ENCODE results near the gene PRR36. TPM values are rescaled to one million over a fixed set of nuclear protein-coding genes. Genes with fewer than 3 reads are reported as not detected.

PRR36 gene
- total RNA-seq, 1 experiment from 2014 or later: 11.7 TPM

DNA sequence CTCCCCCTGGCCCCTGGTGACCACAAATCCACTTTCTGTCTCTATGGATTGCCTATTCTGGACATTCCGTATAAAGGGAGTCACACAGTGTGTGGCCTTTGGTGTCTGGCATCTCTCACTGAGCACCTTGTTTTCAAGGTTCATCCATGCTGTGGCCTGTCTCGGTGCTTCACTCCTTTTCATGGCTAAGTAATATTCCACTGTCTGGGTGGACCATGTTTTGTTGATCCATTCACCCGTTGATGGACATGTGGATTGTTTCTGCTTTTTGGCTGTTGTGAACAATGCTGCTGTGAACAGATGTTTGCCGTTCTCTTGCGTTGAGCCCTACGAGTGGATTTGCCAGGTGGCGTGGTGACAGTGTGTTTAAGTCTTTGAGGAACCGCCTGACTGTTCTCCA, 33.6 kb downstream of the PRR36 start:
- DNase-seq: no peak
- CTCF ChIA-PET: no interaction called here
- Mint-ChIP-seq H3K27ac (ENCODE audit: unreplicated experiment) (no peak overlapping the region), H3K9me3 (ENCODE audit: low read depth, unreplicated experiment) (no peaks in the 10 kb centered on the region), H3K27me3 (ENCODE audit: unreplicated experiment) (no peaks in the 10 kb centered on the region), H3K4me3 (ENCODE audit: low read depth, unreplicated experiment) (no peak overlapping the region), H3K4me1 (ENCODE audit: low read depth, unreplicated experiment) (peaks cover 16% of the 10 kb centered on the region), H3K36me3 (ENCODE audit: insufficient read depth, unreplicated experiment) (peaks cover 6% of the 10 kb centered on the region)
- intact Hi-C loops (cut with micrococcal nuclease; ENCODE audit: unreplicated experiment): no loop called here
- no TSS peak for BruUV-seq (replicated peaks)
- TF ChIP-seq CTCF (IDR thresholded peaks at IDR 0.05; ENCODE audit: unreplicated experiment): no peak

DNA sequence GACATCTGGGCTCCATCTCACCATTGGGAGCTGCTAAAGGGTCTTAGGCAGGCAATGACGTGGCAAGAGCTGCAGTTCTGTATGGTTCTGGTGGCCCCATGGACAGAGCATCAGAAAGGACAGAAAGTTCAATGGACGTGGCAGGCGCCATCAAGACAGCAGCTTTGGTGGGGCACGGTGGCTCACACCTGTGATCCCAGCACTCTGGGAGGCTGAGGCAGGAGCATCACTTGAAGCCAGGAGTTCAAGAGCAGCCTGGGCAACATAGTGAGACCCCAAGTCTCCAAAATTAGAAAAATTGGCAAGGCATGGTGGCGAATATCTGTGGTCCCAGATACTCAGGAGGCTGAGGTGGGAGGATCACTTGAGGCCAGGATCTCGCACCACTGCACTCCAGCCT, 34.7 kb downstream of the PRR36 start:
- no peak overlapping the region for H3K4me3 Mint-ChIP-seq (ENCODE audit: low read depth, unreplicated experiment)
- BruUV-seq (replicated peaks): no TSS peak
- H3K9me3 Mint-ChIP-seq (ENCODE audit: low read depth, unreplicated experiment): no peaks in the 10 kb centered on the region
- H3K4me1 Mint-ChIP-seq (ENCODE audit: low read depth, unreplicated experiment): peaks cover 16% of the 10 kb centered on the region
- no peak overlapping the region for H3K27ac Mint-ChIP-seq (ENCODE audit: unreplicated experiment)
- intact Hi-C loops (cut with micrococcal nuclease; ENCODE audit: unreplicated experiment): no loop called here
- H3K36me3 Mint-ChIP-seq (ENCODE audit: insufficient read depth, unreplicated experiment): peaks cover 6% of the 10 kb centered on the region
- no peaks in the 10 kb centered on the region for H3K27me3 Mint-ChIP-seq (ENCODE audit: unreplicated experiment)
- CTCF ChIA-PET: no interaction called here
- DNase-seq: no peak
- TF ChIP-seq CTCF (IDR thresholded peaks at IDR 0.05; ENCODE audit: unreplicated experiment): no peak

DNA sequence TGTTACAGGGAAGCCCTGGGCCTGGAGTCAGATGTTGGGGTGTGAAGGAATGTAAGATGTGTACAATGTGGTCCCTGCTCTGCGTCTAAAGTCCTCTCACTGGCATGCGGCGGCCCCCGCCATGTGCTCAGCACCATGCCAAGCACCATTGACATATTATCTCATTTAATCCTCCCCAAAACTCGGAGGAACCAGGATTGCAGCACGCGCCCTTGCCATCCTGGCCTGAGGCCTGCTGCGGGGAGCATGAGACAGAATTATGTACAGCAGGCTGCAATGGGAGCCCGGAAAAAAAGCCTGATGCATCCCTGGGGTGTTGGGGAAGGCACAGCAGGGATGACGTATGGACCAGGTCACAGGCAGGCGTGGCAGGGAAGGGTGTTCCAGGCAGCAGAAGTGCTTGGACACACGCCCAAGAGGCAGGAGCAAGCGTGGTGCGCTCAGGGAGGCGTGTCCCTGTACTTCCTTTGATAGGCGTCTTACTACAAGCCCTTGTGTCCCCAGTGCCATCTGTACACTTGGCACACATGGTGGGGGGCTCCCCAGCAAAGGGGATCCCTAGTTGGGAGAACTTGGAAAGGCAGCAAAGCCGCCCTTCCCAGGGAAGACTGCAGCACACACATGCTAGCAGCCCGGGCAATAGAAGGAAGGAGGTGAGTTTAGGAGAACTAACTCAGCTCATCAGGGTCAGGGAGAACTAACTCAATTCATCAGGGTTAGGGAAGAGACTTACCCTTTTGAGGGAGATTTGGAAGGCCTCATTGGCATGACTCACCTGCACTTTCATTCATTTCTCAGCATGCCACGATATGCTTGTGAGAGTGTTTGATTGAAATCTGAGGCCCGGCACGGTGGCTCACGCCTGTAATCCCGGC, 40.7 kb downstream of the PRR36 start:
- H3K36me3 Mint-ChIP-seq (ENCODE audit: insufficient read depth, unreplicated experiment): peaks cover 32% of the 10 kb centered on the region
- BruUV-seq (replicated peaks): no TSS peak
- H3K27ac Mint-ChIP-seq (ENCODE audit: unreplicated experiment): peak overlapping the region; percentile 15
- TF ChIP-seq CTCF (IDR thresholded peaks at IDR 0.05; ENCODE audit: unreplicated experiment): no peak
- CTCF ChIA-PET: no interaction called here
- DNase-seq: peak; percentile 74
- peaks cover 39% of the 10 kb centered on the region for H3K4me1 Mint-ChIP-seq (ENCODE audit: low read depth, unreplicated experiment)
- no peaks in the 10 kb centered on the region for H3K9me3 Mint-ChIP-seq (ENCODE audit: low read depth, unreplicated experiment)
- intact Hi-C loops (cut with micrococcal nuclease; ENCODE audit: unreplicated experiment): no loop called here
- H3K27me3 Mint-ChIP-seq (ENCODE audit: unreplicated experiment): no peaks in the 10 kb centered on the region
- no peak overlapping the region for H3K4me3 Mint-ChIP-seq (ENCODE audit: low read depth, unreplicated experiment)

DNA sequence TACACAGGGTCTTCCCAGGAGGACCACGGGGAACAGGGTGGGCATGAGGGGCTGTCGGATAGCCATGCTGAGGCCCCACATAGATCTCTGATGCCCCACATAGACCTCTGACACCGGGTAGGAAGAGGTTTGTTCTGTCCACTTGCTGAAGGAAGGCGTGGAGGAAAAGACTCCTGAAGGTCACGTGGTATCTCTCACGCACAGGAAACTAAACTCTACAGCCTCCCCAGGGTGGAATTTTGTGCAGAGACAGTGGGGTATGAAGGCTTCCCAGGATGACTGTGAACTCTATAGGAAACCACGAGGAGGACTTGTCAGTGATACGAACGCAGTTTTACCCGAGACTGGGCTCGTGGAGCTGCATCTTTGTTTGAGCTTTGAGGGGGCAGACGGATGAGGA, 41.4 kb downstream of the PRR36 start:
- CTCF ChIA-PET: interaction anchor here (2.0 kb wide), 1 partner anchor 28 kb away, joined by 11 read pairs; no protein-coding TSS in a partner anchor
- TF ChIP-seq CTCF (IDR thresholded peaks at IDR 0.05; ENCODE audit: unreplicated experiment): no peak
- Mint-ChIP-seq H3K27ac (ENCODE audit: unreplicated experiment) (no peak overlapping the region), H3K36me3 (ENCODE audit: insufficient read depth, unreplicated experiment) (peaks cover 32% of the 10 kb centered on the region), H3K27me3 (ENCODE audit: unreplicated experiment) (no peaks in the 10 kb centered on the region), H3K4me1 (ENCODE audit: low read depth, unreplicated experiment) (peaks cover 32% of the 10 kb centered on the region), H3K9me3 (ENCODE audit: low read depth, unreplicated experiment) (no peaks in the 10 kb centered on the region), H3K4me3 (ENCODE audit: low read depth, unreplicated experiment) (no peak overlapping the region)
- DNase-seq: no peak
- intact Hi-C loops (cut with micrococcal nuclease; ENCODE audit: unreplicated experiment): no loop called here
- no TSS peak for BruUV-seq (replicated peaks)
